ENCODE data around the gene OR2A14.
"Not testable (repeated sequence)": the region's sequence is repeated elsewhere in the genome, so short reads cannot be mapped to it uniquely, and the experiment has no call there.

Gene OR2A14

DNA sequence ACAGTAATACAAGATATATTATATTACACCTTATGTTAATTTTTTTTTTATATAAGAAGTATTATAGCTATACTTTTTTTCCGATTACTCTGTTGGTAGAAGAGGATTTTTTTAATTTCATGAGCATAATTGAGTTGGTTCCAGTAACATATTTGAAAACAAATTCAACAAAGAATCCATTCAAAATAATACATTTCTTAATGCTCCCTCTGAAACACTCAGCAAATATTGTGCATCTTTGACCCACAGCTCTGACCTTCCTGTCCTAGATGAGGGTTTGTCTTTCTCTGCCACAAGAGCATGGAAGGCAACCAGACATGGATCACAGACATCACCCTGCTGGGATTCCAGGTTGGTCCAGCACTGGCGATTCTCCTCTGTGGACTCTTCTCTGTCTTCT is 13.7 kb upstream of the OR2A14 start, which contains the start of gene OR2A2:
Gene OR2A2 (plus strand): TSS at position 301 of the 400 bp plus-strand sequence. CDS start 0 bp downstream, at position 301.
- no peak for ATAC-seq (ENCODE audit: low read depth)
- H3K36me3 ChIP-seq (ENCODE audit: low read depth): no peaks in the 10 kb centered on the region
- no peak for DNase-seq (ENCODE audit: low spot score)
- H3K4me3 ChIP-seq (ENCODE audit: severe bottlenecking): no peak within 1 kb of the TSS
- TF ChIP-seq, protein P1, sequence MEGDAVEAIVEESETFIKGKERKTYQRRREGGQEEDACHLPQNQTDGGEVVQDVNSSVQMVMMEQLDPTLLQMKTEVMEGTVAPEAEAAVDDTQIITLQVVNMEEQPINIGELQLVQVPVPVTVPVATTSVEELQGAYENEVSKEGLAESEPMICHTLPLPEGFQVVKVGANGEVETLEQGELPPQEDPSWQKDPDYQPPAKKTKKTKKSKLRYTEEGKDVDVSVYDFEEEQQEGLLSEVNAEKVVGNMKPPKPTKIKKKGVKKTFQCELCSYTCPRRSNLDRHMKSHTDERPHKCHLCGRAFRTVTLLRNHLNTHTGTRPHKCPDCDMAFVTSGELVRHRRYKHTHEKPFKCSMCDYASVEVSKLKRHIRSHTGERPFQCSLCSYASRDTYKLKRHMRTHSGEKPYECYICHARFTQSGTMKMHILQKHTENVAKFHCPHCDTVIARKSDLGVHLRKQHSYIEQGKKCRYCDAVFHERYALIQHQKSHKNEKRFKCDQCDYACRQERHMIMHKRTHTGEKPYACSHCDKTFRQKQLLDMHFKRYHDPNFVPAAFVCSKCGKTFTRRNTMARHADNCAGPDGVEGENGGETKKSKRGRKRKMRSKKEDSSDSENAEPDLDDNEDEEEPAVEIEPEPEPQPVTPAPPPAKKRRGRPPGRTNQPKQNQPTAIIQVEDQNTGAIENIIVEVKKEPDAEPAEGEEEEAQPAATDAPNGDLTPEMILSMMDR (IDR thresholded peaks at IDR 0.05; ENCODE audit: poor library complexity, severe bottlenecking): no peak
- H3K27me3 ChIP-seq (ENCODE audit: insufficient read depth, poor library complexity, severe bottlenecking): peaks cover 3% of the 10 kb centered on the region
- H3K27ac ChIP-seq (ENCODE audit: poor library complexity, severe bottlenecking): no peak within 1 kb of the TSS
- no peaks in the 10 kb centered on the region for H3K4me1 ChIP-seq (ENCODE audit: insufficient read depth, poor library complexity, severe bottlenecking)
- no peaks in the 10 kb centered on the region for H3K9me3 ChIP-seq (ENCODE audit: severe bottlenecking)

DNA sequence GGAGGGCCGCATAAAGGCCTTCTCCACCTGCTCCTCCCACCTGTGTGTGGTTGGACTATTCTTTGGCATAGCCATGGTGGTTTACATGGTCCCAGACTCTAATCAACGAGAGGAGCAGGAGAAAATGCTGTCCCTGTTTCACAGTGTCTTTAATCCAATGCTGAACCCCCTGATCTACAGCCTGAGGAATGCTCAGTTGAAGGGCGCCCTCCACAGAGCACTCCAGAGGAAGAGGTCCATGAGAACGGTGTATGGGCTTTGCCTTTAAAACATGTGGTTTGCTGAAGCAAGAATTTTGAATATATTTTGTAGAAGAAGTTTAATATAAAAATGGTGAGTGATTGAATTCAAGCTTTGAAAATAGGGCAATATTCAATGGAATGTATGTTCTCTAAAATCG is 12.7 kb upstream of the OR2A14 start:
- ATAC-seq (ENCODE audit: low read depth) (no peak), DNase-seq (ENCODE audit: low spot score) (no peak)
- Histone ChIP-seq H3K4me1 (ENCODE audit: insufficient read depth, poor library complexity, severe bottlenecking) (no peaks in the 10 kb centered on the region), H3K4me3 (ENCODE audit: severe bottlenecking) (no peak overlapping the region), H3K27ac (ENCODE audit: poor library complexity, severe bottlenecking) (no peak overlapping the region), H3K27me3 (ENCODE audit: insufficient read depth, poor library complexity, severe bottlenecking) (peaks cover 6% of the 10 kb centered on the region), H3K9me3 (ENCODE audit: severe bottlenecking) (no peaks in the 10 kb centered on the region), H3K36me3 (ENCODE audit: low read depth) (no peaks in the 10 kb centered on the region)
- TF ChIP-seq, protein P1 (IDR thresholded peaks at IDR 0.05; ENCODE audit: poor library complexity, severe bottlenecking): no peak

DNA sequence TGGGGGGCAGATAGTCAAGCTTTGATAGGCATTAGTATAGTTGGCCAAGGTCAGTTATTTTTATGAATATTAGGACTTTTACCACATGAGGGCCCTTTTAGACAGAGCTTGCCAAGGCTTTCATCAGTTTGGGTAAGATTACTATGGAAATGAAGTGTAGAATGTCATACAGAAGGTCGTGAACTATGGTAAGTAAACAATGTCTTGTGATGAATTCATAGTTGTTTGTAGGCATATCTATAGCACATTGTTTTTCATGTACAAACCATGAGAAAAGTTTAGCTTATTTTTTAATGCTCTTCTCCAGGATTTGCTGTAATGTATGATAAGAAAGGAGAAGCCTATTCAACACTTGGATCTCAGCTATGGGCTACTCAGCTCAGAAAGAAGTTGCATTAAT is 9.3 kb upstream of the OR2A14 start:
- Histone ChIP-seq H3K4me1 (ENCODE audit: insufficient read depth, poor library complexity, severe bottlenecking) (no peaks in the 10 kb centered on the region), H3K4me3 (ENCODE audit: severe bottlenecking) (no peak overlapping the region), H3K27me3 (ENCODE audit: insufficient read depth, poor library complexity, severe bottlenecking) (peaks cover 3% of the 10 kb centered on the region), H3K36me3 (ENCODE audit: low read depth) (no peaks in the 10 kb centered on the region), H3K9me3 (ENCODE audit: severe bottlenecking) (no peaks in the 10 kb centered on the region), H3K27ac (ENCODE audit: poor library complexity, severe bottlenecking) (no peak overlapping the region)
- ATAC-seq (ENCODE audit: low read depth): no peak
- DNase-seq (ENCODE audit: low spot score): no peak
- TF ChIP-seq, protein P1 (IDR thresholded peaks at IDR 0.05; ENCODE audit: poor library complexity, severe bottlenecking): no peak

DNA sequence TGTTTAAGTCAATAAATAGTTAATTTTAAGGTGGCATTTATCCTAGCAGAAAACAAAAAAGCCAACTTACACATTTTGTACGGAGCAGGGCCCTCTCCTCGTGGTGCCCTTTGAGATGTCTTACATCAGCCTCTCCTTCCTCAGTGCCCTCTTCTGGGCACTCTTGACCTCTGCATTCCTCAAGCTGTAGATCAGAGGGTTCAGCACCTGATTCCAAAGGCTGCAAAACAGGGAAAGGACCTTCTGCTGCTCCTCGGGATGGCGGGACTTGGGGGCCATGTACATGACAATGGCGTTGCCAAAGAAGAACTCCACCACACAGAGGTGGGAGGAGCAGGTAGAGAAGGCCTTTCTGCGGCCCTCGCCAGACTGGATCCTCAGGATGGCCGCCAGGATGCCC is 4.6 kb upstream of the OR2A14 start:
- no peak for DNase-seq (ENCODE audit: low spot score)
- ATAC-seq (ENCODE audit: low read depth): no peak
- TF ChIP-seq, protein P1 (IDR thresholded peaks at IDR 0.05; ENCODE audit: poor library complexity, severe bottlenecking): no peak
- H3K9me3 ChIP-seq (ENCODE audit: severe bottlenecking): no peaks in the 10 kb centered on the region
- no peak overlapping the region for H3K27ac ChIP-seq (ENCODE audit: poor library complexity, severe bottlenecking)
- H3K4me1 ChIP-seq (ENCODE audit: insufficient read depth, poor library complexity, severe bottlenecking): no peaks in the 10 kb centered on the region
- H3K4me3 ChIP-seq (ENCODE audit: severe bottlenecking): no peak overlapping the region
- peaks cover 3% of the 10 kb centered on the region for H3K27me3 ChIP-seq (ENCODE audit: insufficient read depth, poor library complexity, severe bottlenecking)
- H3K36me3 ChIP-seq (ENCODE audit: low read depth): no peaks in the 10 kb centered on the region

DNA sequence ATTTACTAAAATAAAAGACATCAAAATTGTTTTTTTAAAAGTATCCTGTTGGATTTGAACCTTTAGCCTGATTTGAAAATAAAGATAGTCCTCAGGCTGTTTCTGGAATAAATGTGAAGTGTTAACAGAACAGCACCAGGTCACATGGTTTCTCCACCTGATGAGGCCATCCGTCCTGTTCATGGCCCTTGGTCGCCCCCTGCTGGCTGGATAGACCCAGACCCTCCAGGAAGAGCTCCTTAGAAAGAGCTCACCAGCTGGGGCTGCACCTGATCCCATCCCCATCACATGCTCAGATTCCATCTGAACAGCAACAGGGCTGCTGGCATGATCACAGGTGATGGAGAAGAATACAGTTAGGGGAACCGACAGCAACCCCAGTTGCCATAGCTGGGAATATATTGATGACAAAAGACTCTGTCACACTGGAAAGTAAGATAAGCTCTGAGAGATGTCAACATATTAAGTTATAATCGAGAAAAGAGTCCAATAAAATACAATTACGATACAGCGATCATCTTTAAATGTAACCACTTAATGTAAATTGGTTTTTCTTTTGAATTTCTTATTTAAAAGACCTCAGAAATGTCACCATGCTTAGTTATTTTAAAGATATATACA is 4.8 kb downstream of the OR2A14 start:
- H3K9me3 ChIP-seq (ENCODE audit: severe bottlenecking): no peaks in the 10 kb centered on the region
- no peaks in the 10 kb centered on the region for H3K27me3 ChIP-seq (ENCODE audit: insufficient read depth, poor library complexity, severe bottlenecking)
- no peaks in the 10 kb centered on the region for H3K36me3 ChIP-seq (ENCODE audit: low read depth)
- H3K27ac ChIP-seq (ENCODE audit: poor library complexity, severe bottlenecking): no peak overlapping the region
- no peaks in the 10 kb centered on the region for H3K4me1 ChIP-seq (ENCODE audit: insufficient read depth, poor library complexity, severe bottlenecking)
- TF ChIP-seq, protein P1 (IDR thresholded peaks at IDR 0.05; ENCODE audit: poor library complexity, severe bottlenecking): peak; percentile 89
- peak; percentile 78 for DNase-seq (ENCODE audit: low spot score)
- no peak overlapping the region for H3K4me3 ChIP-seq (ENCODE audit: severe bottlenecking)
- ATAC-seq (ENCODE audit: low read depth): peak; percentile 97

DNA sequence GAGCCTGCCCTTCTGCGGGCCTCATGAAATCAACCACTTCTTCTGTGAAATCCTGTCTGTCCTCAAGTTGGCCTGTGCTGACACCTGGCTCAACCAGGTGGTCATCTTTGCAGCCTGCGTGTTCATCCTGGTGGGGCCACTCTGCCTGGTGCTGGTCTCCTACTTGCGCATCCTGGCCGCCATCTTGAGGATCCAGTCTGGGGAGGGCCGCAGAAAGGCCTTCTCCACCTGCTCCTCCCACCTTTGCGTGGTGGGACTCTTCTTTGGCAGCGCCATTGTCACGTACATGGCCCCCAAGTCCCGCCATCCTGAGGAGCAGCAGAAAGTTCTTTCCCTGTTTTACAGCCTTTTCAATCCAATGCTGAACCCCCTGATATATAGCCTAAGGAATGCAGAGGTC is 6.6 kb downstream of the OR2A14 start:
- not testable (repeated sequence) for H3K4me1 ChIP-seq (ENCODE audit: insufficient read depth, poor library complexity, severe bottlenecking); H3K27me3 ChIP-seq (ENCODE audit: insufficient read depth, poor library complexity, severe bottlenecking); H3K27ac ChIP-seq (ENCODE audit: poor library complexity, severe bottlenecking); H3K4me3 ChIP-seq (ENCODE audit: severe bottlenecking); ATAC-seq (ENCODE audit: low read depth); H3K36me3 ChIP-seq (ENCODE audit: low read depth); DNase-seq (ENCODE audit: low spot score); H3K9me3 ChIP-seq (ENCODE audit: severe bottlenecking)

All from RWPE2 (cell line).